H1 (cell line): ENCODE results near the gene DPF3. TPM values are rescaled to one million over a fixed set of nuclear protein-coding genes. Genes with fewer than 3 reads are reported as not detected.

Experiments used
- CHD2 ChIP-seq: IDR thresholded peaks from 2 replicates; pipeline ENCODE4 v1.6.1; 2012; ENCODE audit warnings: low read length, improper control_type of control experiment
- HDAC2 ChIP-seq, 2 experiments: fragments of 300-600 bp in 1 of 2; sonication (generic) in 1 of 2; IDR thresholded peaks; 2 replicates each; pipeline ENCODE4 v1.6.1; 2011 to 2012; ENCODE audit warnings: low read depth in 2 of 2, low read length in 2 of 2, mild to moderate bottlenecking in 2 of 2, moderate library complexity in 2 of 2, borderline replicate concordance in 1 of 2, inconsistent platforms in 1 of 2
- KDM1A ChIP-seq: fragments of 200-600, 300-600 bp; sonication (generic); IDR thresholded peaks from 2 replicates; pipeline ENCODE4 v1.7.1; 2016; ENCODE audit warnings: mild to moderate bottlenecking, low read length, borderline replicate concordance
- SIX5 ChIP-seq: IDR thresholded peaks from 2 replicates; pipeline ENCODE4 v1.6.1; 2011; ENCODE audit warnings: mild to moderate bottlenecking, low read depth, low read length
- polyA plus RNA-seq, 7 experiments: library from polyadenylated mRNA; depleted of rRNA in 3 of 7; stranded (reverse) in 5 of 7; unstranded in 2 of 7; fragments of >200 nt in 5 of 7; fragments of 200-250 nt in 2 of 7; gene quantifications; 1 replicate in 5 of 7; 2 replicates in 1 of 7; 4 replicates in 1 of 7; pipeline versions ENCODE4 v1.2.1 to v1.2.3, GENCODE V29; 2011 to 2013; ENCODE audit warnings: missing spikeins in 2 of 7, mixed read lengths in 2 of 7
- total RNA-seq: library from RNA; stranded (reverse); fragmentation: NEBNext Ultra II Directional; extraction: Animal tissue kit (Norgen Biotek cat#: 25700); gene quantifications from 2 replicates; pipeline ENCODE4 v1.2.1, GENCODE V29; 2021

Gene DPF3
- total and polyA plus RNA-seq, 2 of the 8 experiments (the other 6 are each of a cell fraction or from before 2014, with no cell fraction given), result 0.19 TPM; not detected in 1

DNA sequence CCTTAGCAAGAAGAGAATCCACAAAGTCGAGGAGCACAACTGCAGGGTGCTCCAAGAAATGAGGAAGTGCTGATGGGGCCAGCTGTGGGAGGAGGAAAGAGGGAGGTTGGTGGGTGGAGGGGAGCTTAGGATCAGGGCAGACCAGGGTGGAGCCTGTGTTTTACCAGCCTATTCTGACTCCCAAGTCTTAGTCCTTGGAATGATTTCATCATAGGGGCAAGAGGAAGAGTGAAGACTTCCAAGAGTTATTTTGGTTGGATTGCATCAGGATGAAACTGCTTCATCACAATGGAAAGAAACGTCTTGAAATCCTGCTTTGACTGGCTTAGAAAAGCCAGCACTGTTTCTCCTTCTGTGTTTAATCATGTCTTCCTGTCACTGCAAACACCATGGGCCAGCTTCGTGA lies 194.0 kb downstream of the DPF3 start (continued):
- no peak for TF ChIP-seq HDAC2 (IDR thresholded peaks at IDR 0.05; ENCODE audit: borderline replicate concordance in 1 of 2, low read depth in 2 of 2, low read length in 2 of 2)
- no peak for TF ChIP-seq KDM1A
- TF ChIP-seq CHD2, result no peak
- no peak for TF ChIP-seq SIX5
